DOHH2 (cell line): ENCODE measurements around the gene FRY.

Experiments used
- H3F3A ChIP-seq: fragments of 200-600 bp; sonication (generic), shearing (Covaris generic); 2 replicates; pipeline ENCODE4 v1.6.0; 2016; ENCODE audit warnings: antibody characterized with exemption, mild to moderate bottlenecking; ENCODE audit not compliant: control insufficient read depth, insufficient read depth
- H3K27ac ChIP-seq: fragments of 200-600 bp; sonication (generic); 2 replicates; pipeline ENCODE4 v1.5.1; 2014; ENCODE audit warnings: low read depth, mild to moderate bottlenecking, low read length, moderate library complexity
- H3K27me3 ChIP-seq: fragments of 200-600 bp; sonication (generic); 2 replicates; pipeline ENCODE4 v1.6.1; 2014; ENCODE audit warnings: mild to moderate bottlenecking, low read length, mixed read lengths; ENCODE audit not compliant: control insufficient read depth
- H3K36me3 ChIP-seq: fragments of 200-600 bp; sonication (generic); 2 replicates; pipeline ENCODE4 v1.6.1; 2014; ENCODE audit warnings: mild to moderate bottlenecking, low read length, moderate library complexity, mixed read lengths; ENCODE audit not compliant: control insufficient read depth
- H3K4me1 ChIP-seq: fragments of 200-600 bp; sonication (generic); 2 replicates; pipeline ENCODE4 v1.6.1; 2014; ENCODE audit warnings: mild to moderate bottlenecking, low read length, mixed read lengths; ENCODE audit not compliant: control insufficient read depth
- H3K4me2 ChIP-seq: fragments of 200-600 bp; sonication (generic); 2 replicates; pipeline ENCODE4 v1.6.0; 2014; ENCODE audit warnings: mild to moderate bottlenecking, low read length, moderate library complexity
- H3K4me3 ChIP-seq: fragments of 200-600 bp; sonication (generic); 2 replicates; pipeline ENCODE4 v1.5.1; 2014; ENCODE audit warnings: mild to moderate bottlenecking, low read length, mixed read lengths
- H3K79me2 ChIP-seq: fragments of 200-600 bp; sonication (generic); 2 replicates; pipeline ENCODE4 v1.6.1; 2014; ENCODE audit warnings: mild to moderate bottlenecking, low read length, mixed read lengths; ENCODE audit not compliant: control insufficient read depth
- H3K9me2 ChIP-seq: fragments of 200-600 bp; sonication (generic); replicated peaks from 2 replicates; pipeline ENCODE4 v1.6.1; 2014; ENCODE audit warnings: mild to moderate bottlenecking, low read length, mixed read lengths; ENCODE audit not compliant: control insufficient read depth
- H3K9me3 ChIP-seq: fragments of 200-600 bp; sonication (generic); 2 replicates; pipeline ENCODE4 v1.6.1; 2014; ENCODE audit warnings: antibody characterized with exemption, low read length, mixed read lengths; ENCODE audit not compliant: control insufficient read depth, insufficient read depth
- H4K20me1 ChIP-seq: fragments of 200-600 bp; sonication (generic); 2 replicates; pipeline ENCODE4 v1.6.0; 2014; ENCODE audit warnings: low read depth, mild to moderate bottlenecking, antibody characterized with exemption, low read length, moderate library complexity; ENCODE audit not compliant: control insufficient read depth, insufficient read depth
- CTCF ChIP-seq: fragments of 200-600 bp; sonication (generic); IDR thresholded peaks from one replicate; pipeline ENCODE4 v1.5.1; 2014; ENCODE audit warnings: antibody characterized with exemption, mild to moderate bottlenecking, low read depth, low read length; ENCODE audit not compliant: poor library complexity, severe bottlenecking
- EZH2phosphoT487 ChIP-seq: fragments of 200-600 bp; sonication (generic); IDR thresholded peaks from 2 replicates; pipeline ENCODE4 v1.6.1; 2017; ENCODE audit warnings: borderline replicate concordance, mild to moderate bottlenecking, antibody characterized with exemption, low read length, moderate library complexity, mixed read lengths

The FRY gene

GRCh38 chr13:32080328-32080744 is 48.8 kb downstream of the FRY start:
- H3K9me3 ChIP-seq, result no peaks in the 10 kb centered on the region
- no peaks in the 10 kb centered on the region for H4K20me1 ChIP-seq
- H3K4me2 ChIP-seq, result no peak overlapping the region
- H3K27ac ChIP-seq, result no peak overlapping the region
- H3F3A ChIP-seq, result no peaks in the 10 kb centered on the region
- H3K4me1 ChIP-seq, result no peaks in the 10 kb centered on the region
- peaks cover 59% of the 10 kb centered on the region for H3K36me3 ChIP-seq
- H3K27me3 ChIP-seq, result no peaks in the 10 kb centered on the region
- no peak overlapping the region for H3K4me3 ChIP-seq
- TF ChIP-seq CTCF (no peak), EZH2phosphoT487 (no peak)
- no peaks in the 10 kb centered on the region for H3K9me2 ChIP-seq
- H3K79me2 ChIP-seq, result peaks cover 18% of the 10 kb centered on the region

DNA sequence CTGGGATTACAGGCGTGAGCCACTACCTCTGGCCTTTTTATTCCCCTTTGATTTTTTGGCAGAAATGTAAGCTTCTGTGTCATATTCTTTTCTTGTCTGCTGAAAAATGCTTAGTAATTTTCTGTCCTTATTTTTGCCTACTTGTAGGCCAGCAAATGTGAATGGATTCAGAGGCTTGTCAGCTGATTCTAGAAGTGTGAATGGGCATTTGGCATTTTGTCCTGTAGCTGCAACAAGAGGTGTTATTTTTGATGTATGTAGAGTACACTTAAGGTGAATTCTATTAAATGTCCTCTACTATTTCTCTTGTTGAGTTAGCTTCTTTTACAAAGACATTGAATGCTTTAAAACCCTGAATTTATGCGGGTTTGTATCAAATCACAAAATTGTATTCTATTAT is 50.0 kb downstream of the FRY start:
- no peaks in the 10 kb centered on the region for H3K27me3 ChIP-seq
- no peak overlapping the region for H3K4me2 ChIP-seq
- no peak overlapping the region for H3K4me3 ChIP-seq
- H3K79me2 ChIP-seq, result peaks cover 7% of the 10 kb centered on the region; the same call in 1 of the 2 replicates
- H3K4me1 ChIP-seq, result no peaks in the 10 kb centered on the region
- no peaks in the 10 kb centered on the region for H3K9me3 ChIP-seq
- TF ChIP-seq CTCF, result no peak
- no peak for TF ChIP-seq EZH2phosphoT487
- H3K9me2 ChIP-seq, result no peaks in the 10 kb centered on the region
- H4K20me1 ChIP-seq, result no peaks in the 10 kb centered on the region
- no peaks in the 10 kb centered on the region for H3F3A ChIP-seq
- H3K27ac ChIP-seq, result no peak overlapping the region
- peaks cover 72% of the 10 kb centered on the region for H3K36me3 ChIP-seq

DNA sequence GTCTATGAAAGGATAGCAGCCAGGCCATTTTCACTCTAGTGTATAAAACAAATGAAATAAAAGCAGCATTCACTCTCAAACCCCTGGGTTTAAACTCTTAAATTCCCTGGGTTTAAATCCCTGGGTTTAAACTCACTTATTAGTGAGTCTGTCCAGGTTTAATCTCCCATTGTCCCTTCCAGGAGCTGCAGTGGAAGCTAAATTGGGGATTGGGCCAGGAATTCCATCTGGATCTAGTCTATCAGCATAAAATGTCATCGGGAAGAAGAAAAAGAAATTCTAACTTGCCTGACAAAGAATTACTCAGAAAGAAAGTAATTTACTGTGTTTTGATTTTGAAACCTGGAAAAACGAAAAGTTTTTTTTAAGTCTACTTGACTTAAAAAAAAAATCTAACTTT is 54.8 kb downstream of the FRY start:
- Histone ChIP-seq H3K27me3 (no peaks in the 10 kb centered on the region), H3K27ac (no peak overlapping the region), H3K4me2 (no peak overlapping the region), H3K9me2 (no peaks in the 10 kb centered on the region), H3K79me2 (no peaks in the 10 kb centered on the region), H4K20me1 (no peaks in the 10 kb centered on the region), H3K4me1 (no peaks in the 10 kb centered on the region), H3F3A (no peaks in the 10 kb centered on the region), H3K9me3 (no peaks in the 10 kb centered on the region), H3K4me3 (no peak overlapping the region), H3K36me3 (peaks cover 75% of the 10 kb centered on the region)
- no peak for TF ChIP-seq CTCF
- no peak for TF ChIP-seq EZH2phosphoT487
